ENCODE results near the gene DNAI2.

- TF ChIP-seq POLR2AphosphoS5 (IDR thresholded peaks at IDR 0.05; ENCODE audit: low read depth, low read length): no peak
- no peak for TF ChIP-seq POLR2A (IDR thresholded peaks at IDR 0.05; ENCODE audit: low read depth, low read length)
- no peak for TF ChIP-seq TAF1 (IDR thresholded peaks at IDR 0.05; ENCODE audit: borderline replicate concordance, low read depth, low read length)
These were observed 15.7 kb downstream of the DNAI2 start for GRCh38 chr17:74289688-74290087.
